Uterus (tissue), 4 donors: ENCODE data around the gene SLC22A31. TPM values are rescaled to one million over a fixed set of nuclear protein-coding genes. Genes with fewer than 3 reads are reported as not detected.

Source experiments
- DNase-seq, 2 donors: peaks; one replicate each; pipeline ENCODE4 v3.0.0-alpha.2; 2019 to 2020
- H3K27ac ChIP-seq, 2 donors: fragments of 200-600 bp; sonication (generic); 1 replicate in 1 of 2; 2 replicates in 1 of 2; pipeline ENCODE4 v1.5.1; 2016 to 2018
- H3K27me3 ChIP-seq, 2 donors: fragments of 200-600 bp; sonication (generic); one replicate each; pipeline ENCODE4 v1.5.1; 2018 to 2019; ENCODE audit warnings: control low read depth in 1 of 2
- H3K36me3 ChIP-seq, 2 donors: fragments of 200-600 bp; sonication (generic); one replicate each; pipeline ENCODE4 v1.5.1; 2019; ENCODE audit warnings: control low read depth in 1 of 2
- H3K4me1 ChIP-seq, 2 donors: fragments of 200-600 bp; sonication (generic); one replicate each; pipeline ENCODE4 v1.5.1; 2018 to 2019; ENCODE audit warnings: control low read depth in 1 of 2
- H3K4me3 ChIP-seq, 2 donors: fragments of 200-600 bp; sonication (generic); 1 replicate in 1 of 2; 2 replicates in 1 of 2; pipeline ENCODE4 v1.5.1; 2018 to 2019; ENCODE audit warnings: mild to moderate bottlenecking in 1 of 2
- H3K9me3 ChIP-seq, 2 donors: fragments of 200-600 bp; sonication (generic); one replicate each; pipeline ENCODE4 v1.5.1; 2019; ENCODE audit warnings: control low read depth in 1 of 2
- POLR2A ChIP-seq, 2 donors: fragments of 450-650 bp; IDR thresholded peaks; one replicate each; pipeline ENCODE4 v1.6.1; 2016; ENCODE audit warnings: antibody characterized with exemption in 2 of 2, mild to moderate bottlenecking in 1 of 2, moderate library complexity in 1 of 2
- intact Hi-C: fragments of 100-400 bp; cut with DNase I; formaldehyde crosslinking; loops from one replicate; pipeline ENCODE4 v1.15.1; 2023; ENCODE audit warnings: low total_unique reads
- total RNA-seq, 4 donors: library from RNA; depleted of rRNA in 3 of 4; stranded (reverse); fragments of >200 nt in 3 of 4; gene quantifications; one replicate each; pipeline versions ENCODE4 v1.1.0 to v1.2.4, GENCODE V29; 2014 to 2023
- TF ChIP-seq, protein P1 (sequence below), 4 experiments: fragments of 200-600 bp in 2 of 4; fragments of 450-650 bp in 2 of 4; sonication (generic) in 2 of 4; IDR thresholded peaks; one replicate each; pipeline ENCODE4 v1.5.1; 2016 to 2019; ENCODE audit warnings: antibody characterized with exemption in 4 of 4, mild to moderate bottlenecking in 2 of 4, moderate library complexity in 1 of 4
- donor health status: DM: yes; HTN: yes; CAD: no.

The SLC22A31 gene
- total RNA-seq, 4 donors from 2014 or later = not detected

- H3K27ac ChIP-seq = no peak overlapping the region
- H3K9me3 ChIP-seq = no peaks in the 10 kb centered on the region
- TF ChIP-seq, protein P1, sequence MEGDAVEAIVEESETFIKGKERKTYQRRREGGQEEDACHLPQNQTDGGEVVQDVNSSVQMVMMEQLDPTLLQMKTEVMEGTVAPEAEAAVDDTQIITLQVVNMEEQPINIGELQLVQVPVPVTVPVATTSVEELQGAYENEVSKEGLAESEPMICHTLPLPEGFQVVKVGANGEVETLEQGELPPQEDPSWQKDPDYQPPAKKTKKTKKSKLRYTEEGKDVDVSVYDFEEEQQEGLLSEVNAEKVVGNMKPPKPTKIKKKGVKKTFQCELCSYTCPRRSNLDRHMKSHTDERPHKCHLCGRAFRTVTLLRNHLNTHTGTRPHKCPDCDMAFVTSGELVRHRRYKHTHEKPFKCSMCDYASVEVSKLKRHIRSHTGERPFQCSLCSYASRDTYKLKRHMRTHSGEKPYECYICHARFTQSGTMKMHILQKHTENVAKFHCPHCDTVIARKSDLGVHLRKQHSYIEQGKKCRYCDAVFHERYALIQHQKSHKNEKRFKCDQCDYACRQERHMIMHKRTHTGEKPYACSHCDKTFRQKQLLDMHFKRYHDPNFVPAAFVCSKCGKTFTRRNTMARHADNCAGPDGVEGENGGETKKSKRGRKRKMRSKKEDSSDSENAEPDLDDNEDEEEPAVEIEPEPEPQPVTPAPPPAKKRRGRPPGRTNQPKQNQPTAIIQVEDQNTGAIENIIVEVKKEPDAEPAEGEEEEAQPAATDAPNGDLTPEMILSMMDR (IDR thresholded peaks at IDR 0.05) = no peak
- no peak for TF ChIP-seq POLR2A (IDR thresholded peaks at IDR 0.05)
- H3K4me1 ChIP-seq = no peaks in the 10 kb centered on the region
- no peaks in the 10 kb centered on the region for H3K27me3 ChIP-seq
- no peaks in the 10 kb centered on the region for H3K36me3 ChIP-seq
- intact Hi-C loops = no loop called here
- no peak overlapping the region for H3K4me3 ChIP-seq
- DNase-seq = no peak
Observed at GRCh38 chr16:89237733-89238132, 37.4 kb upstream of the SLC22A31 start.

DNA sequence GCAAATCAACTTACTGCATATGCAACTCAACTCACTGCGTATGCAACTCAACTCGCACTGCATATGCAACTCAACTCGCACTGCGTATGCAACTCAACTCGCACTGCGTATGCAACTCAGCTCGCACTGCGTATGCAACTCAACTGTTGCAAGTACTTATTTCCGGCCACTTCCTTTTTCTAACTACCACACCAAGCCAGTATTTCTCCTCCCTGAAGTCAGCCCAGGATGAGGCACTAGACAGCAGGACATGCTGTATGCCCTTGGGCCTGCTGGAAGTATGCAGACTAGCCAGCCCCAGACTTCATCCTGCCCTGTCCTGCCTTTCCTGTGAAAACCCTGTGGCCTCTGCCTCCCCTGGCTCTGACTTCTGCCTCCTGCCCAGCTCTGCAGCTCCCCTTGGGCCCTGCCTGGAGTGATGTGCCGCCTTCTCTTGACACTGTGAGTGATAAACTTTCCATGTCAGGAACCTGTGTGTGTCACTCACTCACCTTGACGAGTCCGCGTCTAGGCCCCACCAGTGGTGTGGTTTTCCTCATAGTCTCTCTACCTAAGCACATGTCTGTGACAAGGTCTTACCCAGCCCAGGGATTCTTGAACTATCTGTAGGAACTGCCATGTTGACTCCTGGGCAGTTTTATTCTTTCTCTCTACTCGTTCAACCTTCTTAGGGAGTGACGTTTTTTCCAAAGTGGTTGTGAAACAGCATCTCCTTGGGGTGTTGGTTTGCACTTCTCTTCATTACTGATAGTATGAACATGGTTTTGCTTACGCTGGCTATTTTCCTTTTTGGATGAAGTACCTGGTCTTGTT lies 33.5 kb upstream of the SLC22A31 start:
- no peak for DNase-seq
- H3K9me3 ChIP-seq = no peaks in the 10 kb centered on the region
- H3K27ac ChIP-seq = no peak overlapping the region
- no peaks in the 10 kb centered on the region for H3K4me1 ChIP-seq
- TF ChIP-seq POLR2A (IDR thresholded peaks at IDR 0.05) = no peak
- TF ChIP-seq, protein P1 (IDR thresholded peaks at IDR 0.05) = no peak
- no peaks in the 10 kb centered on the region for H3K27me3 ChIP-seq
- H3K4me3 ChIP-seq = no peak overlapping the region
- intact Hi-C loops = no loop called here
- no peaks in the 10 kb centered on the region for H3K36me3 ChIP-seq

GRCh38 chr16:89232107-89232506 lies 31.8 kb upstream of the SLC22A31 start:
- H3K27me3 ChIP-seq = no peaks in the 10 kb centered on the region
- no peaks in the 10 kb centered on the region for H3K9me3 ChIP-seq
- intact Hi-C loops = no loop called here
- TF ChIP-seq, protein P1 (IDR thresholded peaks at IDR 0.05) = no peak
- TF ChIP-seq POLR2A (IDR thresholded peaks at IDR 0.05) = no peak
- H3K27ac ChIP-seq = no peak overlapping the region
- no peak overlapping the region for H3K4me3 ChIP-seq
- H3K4me1 ChIP-seq = no peaks in the 10 kb centered on the region
- H3K36me3 ChIP-seq = no peaks in the 10 kb centered on the region
- no peak for DNase-seq

- Histone ChIP-seq H3K9me3 (no peaks in the 10 kb centered on the region), H3K27me3 (no peaks in the 10 kb centered on the region), H3K4me3 (no peak overlapping the region), H3K4me1 (no peaks in the 10 kb centered on the region), H3K36me3 (no peaks in the 10 kb centered on the region), H3K27ac (no peak overlapping the region)
- no peak for TF ChIP-seq POLR2A (IDR thresholded peaks at IDR 0.05)
- intact Hi-C loops = no loop called here
- no peak for DNase-seq
Observed at GRCh38 chr16:89230255-89230654, 29.9 kb upstream of the SLC22A31 start.

DNA sequence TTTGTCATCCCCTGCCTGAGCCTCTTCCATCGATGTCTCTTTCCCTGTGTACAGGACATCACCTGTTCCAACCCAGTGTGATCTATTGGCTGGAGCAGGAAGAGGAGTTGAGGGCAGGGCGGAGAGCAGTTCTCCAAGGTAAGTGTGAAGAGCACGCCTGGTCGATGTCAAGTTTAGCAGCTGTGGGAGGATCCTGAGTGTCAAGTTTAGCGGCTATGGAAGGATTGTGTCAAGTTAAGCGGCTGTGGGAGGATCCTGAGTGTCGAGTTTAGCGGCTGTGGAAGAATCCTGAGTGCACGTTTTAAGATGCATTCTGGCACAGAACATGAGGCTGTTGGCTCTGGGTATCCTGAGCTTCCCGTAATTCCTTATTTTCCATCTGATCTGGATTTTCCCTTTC lies 24.3 kb upstream of the SLC22A31 start:
- H3K4me3 ChIP-seq = no peak overlapping the region
- TF ChIP-seq POLR2A (IDR thresholded peaks at IDR 0.05) = no peak
- intact Hi-C loops = no loop called here
- no peaks in the 10 kb centered on the region for H3K36me3 ChIP-seq
- H3K9me3 ChIP-seq = no peaks in the 10 kb centered on the region
- H3K27me3 ChIP-seq = no peaks in the 10 kb centered on the region
- DNase-seq = no peak
- no peaks in the 10 kb centered on the region for H3K4me1 ChIP-seq
- no peak overlapping the region for H3K27ac ChIP-seq

- no peaks in the 10 kb centered on the region for H3K9me3 ChIP-seq
- intact Hi-C loops = no loop called here
- TF ChIP-seq, protein P1 (IDR thresholded peaks at IDR 0.05) = no peak
- TF ChIP-seq POLR2A (IDR thresholded peaks at IDR 0.05) = no peak
- H3K4me1 ChIP-seq = no peaks in the 10 kb centered on the region
- DNase-seq = no peak
- H3K36me3 ChIP-seq = no peaks in the 10 kb centered on the region
- no peak overlapping the region for H3K27ac ChIP-seq
- H3K4me3 ChIP-seq = no peak overlapping the region
- H3K27me3 ChIP-seq = no peaks in the 10 kb centered on the region
Observed at GRCh38 chr16:89222931-89223330, 22.6 kb upstream of the SLC22A31 start.
